ENCODE measurements around the gene FLOT1. TPM values are rescaled to one million over a fixed set of nuclear protein-coding genes. Genes with fewer than 3 reads are reported as not detected.

Gene FLOT1
- total and polyA plus RNA-seq, 2 of the 13 experiments (the other 11 are each of a cell fraction or from before 2014, with no cell fraction given): 82.3 to 130 TPM

DNA sequence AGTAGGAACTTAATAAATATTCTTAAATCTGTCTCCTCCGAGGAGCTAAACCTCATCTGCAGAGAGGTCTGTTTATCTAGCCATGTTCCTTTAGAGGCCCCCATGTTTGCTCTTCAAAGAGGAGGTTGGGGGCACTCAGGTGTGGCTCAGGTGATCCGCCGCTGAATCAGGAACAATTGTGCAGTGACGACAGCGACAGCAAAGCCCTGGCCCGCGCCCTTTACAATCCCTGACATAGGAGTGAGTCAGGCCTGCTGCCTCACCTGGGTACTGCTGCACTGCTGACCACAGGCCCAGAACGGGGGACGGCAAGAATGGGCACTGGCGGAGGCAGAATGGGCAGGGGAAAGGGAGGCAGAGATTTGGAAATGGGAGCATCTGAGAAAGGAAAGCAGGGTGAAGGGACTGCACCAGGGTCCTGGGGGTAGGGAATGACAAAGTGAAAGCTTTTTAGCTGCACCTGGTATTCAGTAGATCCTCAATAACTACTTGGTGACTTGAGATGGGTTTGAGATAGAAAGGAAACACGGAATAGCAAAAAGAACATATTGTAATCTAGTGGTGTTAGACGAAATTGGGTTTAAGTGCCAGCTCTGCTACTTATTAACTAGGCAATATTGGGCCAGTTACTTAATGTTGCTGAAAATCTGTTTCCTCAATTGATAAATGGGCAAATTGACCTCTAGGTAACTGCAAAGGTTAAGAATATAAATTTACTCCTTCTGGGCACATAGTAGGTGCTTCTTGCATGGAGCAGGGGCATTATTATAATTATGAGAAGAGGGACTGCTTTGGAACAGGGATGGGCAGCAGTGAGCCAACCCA lies 7.3 kb upstream of the FLOT1 start (continued):
- TF ChIP-seq FOXP1 (IDR thresholded peaks at IDR 0.05) (no peak), FOXP1 (CRISPR knock-in tag; IDR thresholded peaks at IDR 0.05) (0 out of 2 replicates have a peak, but pooled peaks have one; percentile 38), SP2 (CRISPR knock-in tag; IDR thresholded peaks at IDR 0.05) (no peak), KDM5A (IDR thresholded peaks at IDR 0.05; ENCODE audit: borderline replicate concordance, low read length) (no peak), MTF2 (CRISPR knock-in tag; IDR thresholded peaks at IDR 0.05; ENCODE audit: borderline replicate concordance) (no peak), ZNF749 (CRISPR knock-in tag; IDR thresholded peaks at IDR 0.05; ENCODE audit: borderline replicate concordance) (no peak), ZNF709 (CRISPR knock-in tag; IDR thresholded peaks at IDR 0.05) (no peak), HDAC1 (CRISPR knock-in tag; IDR thresholded peaks at IDR 0.05) (no peak), ZSCAN12 (CRISPR knock-in tag; IDR thresholded peaks at IDR 0.05) (no peak), RFX1 (IDR thresholded peaks at IDR 0.05) (no peak), ZNF263 (CRISPR knock-in tag; IDR thresholded peaks at IDR 0.05) (no peak), HNRNPL (IDR thresholded peaks at IDR 0.05; ENCODE audit: low read depth, low read length) (peak; percentile 74; the same call in 1 of the 2 replicates), ZNF569 (CRISPR knock-in tag; IDR thresholded peaks at IDR 0.05; ENCODE audit: borderline replicate concordance) (no peak), ZBTB21 (CRISPR knock-in tag; IDR thresholded peaks at IDR 0.05) (peak; percentile 38; the same call in 1 of the 2 replicates), ZMAT3 (CRISPR knock-in tag; conservative IDR thresholded peaks at IDR 0.05) (peak; percentile 62; the same call in 1 of the 2 replicates), ZFP36L1 (CRISPR knock-in tag; IDR thresholded peaks at IDR 0.05) (no peak), SALL1 (CRISPR knock-in tag; IDR thresholded peaks at IDR 0.05) (peak; percentile 76), ATF1 (CRISPR knock-in tag; IDR thresholded peaks at IDR 0.05) (no peak), FOXM1 (CRISPR knock-in tag; IDR thresholded peaks at IDR 0.05) (no peak)
- TF ChIP-seq, protein P1, sequence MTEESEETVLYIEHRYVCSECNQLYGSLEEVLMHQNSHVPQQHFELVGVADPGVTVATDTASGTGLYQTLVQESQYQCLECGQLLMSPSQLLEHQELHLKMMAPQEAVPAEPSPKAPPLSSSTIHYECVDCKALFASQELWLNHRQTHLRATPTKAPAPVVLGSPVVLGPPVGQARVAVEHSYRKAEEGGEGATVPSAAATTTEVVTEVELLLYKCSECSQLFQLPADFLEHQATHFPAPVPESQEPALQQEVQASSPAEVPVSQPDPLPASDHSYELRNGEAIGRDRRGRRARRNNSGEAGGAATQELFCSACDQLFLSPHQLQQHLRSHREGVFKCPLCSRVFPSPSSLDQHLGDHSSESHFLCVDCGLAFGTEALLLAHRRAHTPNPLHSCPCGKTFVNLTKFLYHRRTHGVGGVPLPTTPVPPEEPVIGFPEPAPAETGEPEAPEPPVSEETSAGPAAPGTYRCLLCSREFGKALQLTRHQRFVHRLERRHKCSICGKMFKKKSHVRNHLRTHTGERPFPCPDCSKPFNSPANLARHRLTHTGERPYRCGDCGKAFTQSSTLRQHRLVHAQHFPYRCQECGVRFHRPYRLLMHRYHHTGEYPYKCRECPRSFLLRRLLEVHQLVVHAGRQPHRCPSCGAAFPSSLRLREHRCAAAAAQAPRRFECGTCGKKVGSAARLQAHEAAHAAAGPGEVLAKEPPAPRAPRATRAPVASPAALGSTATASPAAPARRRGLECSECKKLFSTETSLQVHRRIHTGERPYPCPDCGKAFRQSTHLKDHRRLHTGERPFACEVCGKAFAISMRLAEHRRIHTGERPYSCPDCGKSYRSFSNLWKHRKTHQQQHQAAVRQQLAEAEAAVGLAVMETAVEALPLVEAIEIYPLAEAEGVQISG (CRISPR knock-in tag; IDR thresholded peaks at IDR 0.05): no peak
- TF ChIP-seq, protein P2, sequence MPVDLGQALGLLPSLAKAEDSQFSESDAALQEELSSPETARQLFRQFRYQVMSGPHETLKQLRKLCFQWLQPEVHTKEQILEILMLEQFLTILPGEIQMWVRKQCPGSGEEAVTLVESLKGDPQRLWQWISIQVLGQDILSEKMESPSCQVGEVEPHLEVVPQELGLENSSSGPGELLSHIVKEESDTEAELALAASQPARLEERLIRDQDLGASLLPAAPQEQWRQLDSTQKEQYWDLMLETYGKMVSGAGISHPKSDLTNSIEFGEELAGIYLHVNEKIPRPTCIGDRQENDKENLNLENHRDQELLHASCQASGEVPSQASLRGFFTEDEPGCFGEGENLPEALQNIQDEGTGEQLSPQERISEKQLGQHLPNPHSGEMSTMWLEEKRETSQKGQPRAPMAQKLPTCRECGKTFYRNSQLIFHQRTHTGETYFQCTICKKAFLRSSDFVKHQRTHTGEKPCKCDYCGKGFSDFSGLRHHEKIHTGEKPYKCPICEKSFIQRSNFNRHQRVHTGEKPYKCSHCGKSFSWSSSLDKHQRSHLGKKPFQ (CRISPR knock-in tag; IDR thresholded peaks at IDR 0.05; ENCODE audit: insufficient replicate concordance): no peak
- TF ChIP-seq, protein P3, sequence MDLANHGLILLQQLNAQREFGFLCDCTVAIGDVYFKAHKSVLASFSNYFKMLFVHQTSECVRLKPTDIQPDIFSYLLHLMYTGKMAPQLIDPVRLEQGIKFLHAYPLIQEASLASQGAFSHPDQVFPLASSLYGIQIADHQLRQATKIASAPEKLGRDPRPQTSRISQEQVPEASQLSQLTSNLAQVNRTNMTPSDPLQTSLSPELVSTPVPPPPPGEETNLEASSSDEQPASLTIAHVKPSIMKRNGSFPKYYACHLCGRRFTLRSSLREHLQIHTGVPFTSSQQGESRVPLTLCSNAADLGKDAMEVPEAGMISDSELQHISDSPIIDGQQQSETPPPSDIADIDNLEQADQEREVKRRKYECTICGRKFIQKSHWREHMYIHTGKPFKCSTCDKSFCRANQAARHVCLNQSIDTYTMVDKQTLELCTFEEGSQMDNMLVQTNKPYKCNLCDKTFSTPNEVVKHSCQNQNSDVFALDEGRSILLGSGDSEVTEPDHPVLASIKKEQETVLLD (CRISPR knock-in tag; IDR thresholded peaks at IDR 0.05; ENCODE audit: low read depth): no peak
- TF ChIP-seq, protein P4, sequence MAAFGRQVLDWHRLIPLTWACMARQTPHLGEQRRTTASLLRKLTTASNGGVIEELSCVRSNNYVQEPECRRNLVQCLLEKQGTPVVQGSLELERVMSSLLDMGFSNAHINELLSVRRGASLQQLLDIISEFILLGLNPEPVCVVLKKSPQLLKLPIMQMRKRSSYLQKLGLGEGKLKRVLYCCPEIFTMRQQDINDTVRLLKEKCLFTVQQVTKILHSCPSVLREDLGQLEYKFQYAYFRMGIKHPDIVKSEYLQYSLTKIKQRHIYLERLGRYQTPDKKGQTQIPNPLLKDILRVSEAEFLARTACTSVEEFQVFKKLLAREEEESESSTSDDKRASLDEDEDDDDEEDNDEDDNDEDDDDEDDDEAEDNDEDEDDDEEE (CRISPR knock-in tag; IDR thresholded peaks at IDR 0.05): no peak
- TF ChIP-seq, protein P5, sequence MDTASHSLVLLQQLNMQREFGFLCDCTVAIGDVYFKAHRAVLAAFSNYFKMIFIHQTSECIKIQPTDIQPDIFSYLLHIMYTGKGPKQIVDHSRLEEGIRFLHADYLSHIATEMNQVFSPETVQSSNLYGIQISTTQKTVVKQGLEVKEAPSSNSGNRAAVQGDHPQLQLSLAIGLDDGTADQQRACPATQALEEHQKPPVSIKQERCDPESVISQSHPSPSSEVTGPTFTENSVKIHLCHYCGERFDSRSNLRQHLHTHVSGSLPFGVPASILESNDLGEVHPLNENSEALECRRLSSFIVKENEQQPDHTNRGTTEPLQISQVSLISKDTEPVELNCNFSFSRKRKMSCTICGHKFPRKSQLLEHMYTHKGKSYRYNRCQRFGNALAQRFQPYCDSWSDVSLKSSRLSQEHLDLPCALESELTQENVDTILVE (CRISPR knock-in tag; IDR thresholded peaks at IDR 0.05): no peak
